GM19351 (cell line): ENCODE results near the gene MBNL1.
"Not testable (repeated sequence)": the region's sequence is repeated elsewhere in the genome, so short reads cannot be mapped to it uniquely, and the experiment has no call there.

Source experiments
- ATAC-seq: cut with Tn5 transposase; IDR thresholded peaks from one replicate; pipeline ENCODE4 v1.9.1; 2021; ENCODE audit warnings: mild to moderate bottlenecking, moderate library complexity; ENCODE audit not compliant: unreplicated experiment

MBNL1 gene

DNA sequence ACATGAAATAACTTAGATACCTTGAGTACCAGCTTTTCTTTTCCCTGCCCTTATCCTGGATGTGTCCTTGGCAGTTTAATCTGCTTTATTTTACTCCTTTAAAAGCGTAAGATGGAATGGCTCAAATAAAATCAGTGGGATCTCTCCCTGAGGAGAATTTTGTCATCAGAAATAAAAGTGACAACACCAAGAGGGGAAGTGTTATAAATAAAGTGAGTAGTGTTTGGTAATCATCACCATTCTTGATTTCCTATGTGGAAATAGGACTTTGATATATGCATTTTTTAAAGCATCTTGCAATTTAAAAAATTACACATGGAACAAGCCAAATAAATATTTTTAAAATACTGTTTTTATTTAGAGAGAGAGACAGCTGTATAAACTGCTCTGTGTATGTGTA, 76.5 kb downstream of the MBNL1 start:
- no peak for ATAC-seq

DNA sequence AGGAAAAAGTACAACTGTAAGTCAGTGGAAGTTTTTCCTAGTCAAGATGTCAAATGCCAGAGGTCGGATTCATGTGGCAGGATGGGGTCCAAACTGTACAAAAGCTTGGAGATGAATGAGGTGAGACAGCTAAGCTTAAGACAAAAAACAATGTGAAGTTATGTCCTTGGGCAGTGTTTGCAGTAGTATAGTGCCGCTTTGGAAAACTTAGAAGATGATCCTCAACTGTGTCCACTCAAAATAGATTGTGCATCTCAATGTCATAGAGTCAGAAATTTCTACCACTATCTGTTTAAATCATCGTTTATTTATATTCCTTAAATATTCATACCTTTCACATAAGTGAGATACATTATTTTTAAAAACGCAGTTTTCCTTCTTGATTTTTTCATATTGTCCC, 77.3 kb downstream of the MBNL1 start:
- ATAC-seq, result no peak

DNA sequence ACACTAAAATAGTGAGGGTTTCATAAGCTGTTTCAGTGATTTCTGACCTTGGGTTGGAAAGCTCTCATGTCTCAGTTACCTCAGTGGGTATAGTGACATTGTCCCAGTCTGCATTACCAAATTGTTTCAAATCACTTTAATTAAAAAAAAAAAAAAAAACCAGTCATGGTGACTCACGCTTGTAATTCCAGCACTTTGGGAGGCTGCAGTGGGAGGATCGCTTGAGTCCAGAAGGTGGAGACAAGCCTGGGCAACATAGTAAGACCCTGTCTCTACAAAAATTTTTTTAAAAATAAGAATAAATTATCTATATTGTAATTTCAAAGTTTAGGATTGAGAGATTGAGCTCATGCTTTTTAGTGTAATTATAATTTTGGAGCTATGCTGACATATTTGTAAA, 78.0 kb downstream of the MBNL1 start:
- no peak for ATAC-seq

DNA sequence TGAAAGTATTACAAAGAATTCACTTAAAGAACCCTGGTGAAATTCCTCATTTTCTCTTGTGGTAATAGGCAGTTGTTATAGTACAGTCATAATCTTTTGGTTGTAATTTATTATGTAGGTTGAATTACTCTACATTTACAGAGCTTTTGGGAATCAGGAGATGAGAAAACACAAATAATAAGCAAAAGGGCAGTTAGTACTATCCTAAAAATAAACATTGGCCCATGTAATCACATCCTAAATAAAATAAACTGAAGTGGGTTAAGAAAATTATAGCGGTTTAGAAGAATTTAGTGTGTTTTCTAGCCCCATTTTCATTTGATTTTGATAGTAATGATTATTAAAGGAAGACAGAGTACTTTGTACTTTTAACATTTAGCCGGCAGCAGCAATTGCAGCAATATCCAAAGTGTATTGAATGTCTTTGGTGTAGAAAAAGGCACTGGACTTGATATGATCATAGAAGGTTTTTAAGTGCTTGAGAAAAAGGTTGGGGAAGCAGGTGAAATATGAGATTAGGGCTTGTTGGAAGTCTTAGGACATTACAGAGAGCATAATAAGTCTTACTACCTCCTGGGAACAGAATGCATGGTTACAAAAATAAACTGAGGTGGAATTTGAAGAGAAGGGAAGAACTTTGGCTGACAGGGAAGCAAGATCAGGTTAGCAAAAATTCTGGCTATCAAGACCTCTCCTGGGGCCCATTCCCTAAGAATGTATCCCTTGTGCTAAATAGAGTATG, 79.9 kb downstream of the MBNL1 start:
- no peak for ATAC-seq

DNA sequence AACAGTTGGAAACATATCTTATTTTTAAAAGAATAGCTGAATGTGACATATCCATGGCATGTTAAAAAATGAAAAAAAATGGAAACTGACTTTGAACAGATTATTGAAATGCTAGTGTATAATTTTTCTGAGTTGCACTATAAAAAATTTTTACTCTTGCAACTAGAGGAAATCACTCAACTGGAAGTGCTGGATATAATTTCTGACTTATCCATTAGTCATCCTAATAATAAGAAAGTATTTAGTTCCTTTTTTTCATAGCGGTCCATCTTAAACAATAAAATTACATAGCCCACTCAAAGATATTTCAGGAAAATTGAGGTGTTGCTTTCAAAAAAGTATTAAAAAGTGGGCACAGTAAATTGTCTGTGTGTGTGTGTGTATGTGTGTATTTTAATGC, 80.7 kb downstream of the MBNL1 start:
- no peak for ATAC-seq

DNA sequence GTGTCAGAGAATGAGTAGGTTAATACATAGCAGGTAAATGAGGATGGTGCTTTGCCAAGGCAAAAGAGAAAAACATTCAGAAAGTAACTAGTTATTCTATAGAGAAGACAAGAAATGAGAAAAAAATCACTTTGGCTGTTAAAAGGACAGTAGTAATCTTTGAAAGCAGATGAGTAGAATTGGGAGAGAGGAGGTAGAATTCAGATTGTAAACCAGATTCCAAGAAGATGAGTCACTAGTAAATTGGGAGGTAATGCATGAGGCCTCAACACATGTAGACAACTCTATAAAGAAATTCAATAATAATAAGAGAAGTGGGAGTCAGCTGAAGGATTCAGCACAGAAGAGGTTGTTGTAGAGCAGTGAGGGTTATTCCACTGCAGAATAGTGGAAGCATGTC, 81.4 kb downstream of the MBNL1 start:
- no peak for ATAC-seq

DNA sequence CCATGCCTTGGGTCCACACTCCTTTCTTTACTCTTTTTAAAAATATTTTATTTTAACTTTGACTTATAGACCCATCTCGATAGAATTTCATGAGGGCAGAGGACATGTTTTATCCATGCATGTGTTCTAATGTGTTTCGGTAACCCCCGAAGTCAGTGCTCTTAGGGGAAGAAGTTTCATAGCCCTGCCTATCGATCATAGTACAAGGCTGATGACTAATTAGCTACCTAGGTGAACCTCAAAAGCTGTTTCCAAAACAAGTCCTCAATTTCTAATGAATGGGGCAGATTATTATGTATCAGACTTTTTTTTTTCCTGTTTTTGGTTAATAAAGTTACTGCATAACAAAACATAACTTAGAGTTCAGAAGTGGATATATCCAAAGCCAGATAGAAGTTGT, 82.0 kb downstream of the MBNL1 start:
- ATAC-seq, result no peak

DNA sequence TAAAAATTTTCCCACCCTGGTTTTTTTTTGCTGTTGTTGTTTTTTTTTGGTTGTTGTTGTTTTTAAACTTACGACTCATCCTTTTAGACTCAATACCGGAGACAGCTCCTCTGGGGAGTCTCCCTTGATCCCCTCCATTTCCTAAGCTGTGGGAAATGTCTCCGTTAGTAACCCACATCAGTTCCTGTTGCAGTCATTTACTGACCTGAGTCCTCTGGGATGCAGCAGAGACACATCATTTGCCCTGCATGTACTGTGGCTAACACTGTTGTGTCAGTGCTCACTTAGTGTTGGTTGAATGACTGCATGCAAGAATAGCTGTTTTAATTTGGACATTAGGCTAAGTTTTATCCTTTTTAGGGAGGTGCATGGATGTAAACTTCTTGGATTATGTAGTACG, 83.8 kb downstream of the MBNL1 start:
- no peak for ATAC-seq

DNA sequence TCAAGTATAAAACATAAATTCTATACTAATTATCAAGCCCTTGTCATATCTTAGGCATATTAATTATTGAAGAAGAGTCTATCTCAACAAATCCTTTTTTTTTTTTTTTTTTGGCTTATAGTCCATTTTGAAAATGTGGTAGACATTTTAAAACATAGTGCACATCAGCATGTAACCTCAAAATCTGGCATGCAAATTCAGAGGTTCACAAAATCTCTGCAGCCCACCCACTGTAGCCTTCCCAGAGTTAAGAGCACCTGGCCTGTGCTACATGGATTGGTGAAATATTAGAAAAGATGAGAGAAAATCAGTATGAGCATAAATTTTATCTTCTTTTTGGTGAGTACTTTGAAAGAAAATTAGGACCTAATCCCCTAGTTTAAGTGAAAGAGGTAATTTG, 84.8 kb downstream of the MBNL1 start:
- no peak for ATAC-seq

DNA sequence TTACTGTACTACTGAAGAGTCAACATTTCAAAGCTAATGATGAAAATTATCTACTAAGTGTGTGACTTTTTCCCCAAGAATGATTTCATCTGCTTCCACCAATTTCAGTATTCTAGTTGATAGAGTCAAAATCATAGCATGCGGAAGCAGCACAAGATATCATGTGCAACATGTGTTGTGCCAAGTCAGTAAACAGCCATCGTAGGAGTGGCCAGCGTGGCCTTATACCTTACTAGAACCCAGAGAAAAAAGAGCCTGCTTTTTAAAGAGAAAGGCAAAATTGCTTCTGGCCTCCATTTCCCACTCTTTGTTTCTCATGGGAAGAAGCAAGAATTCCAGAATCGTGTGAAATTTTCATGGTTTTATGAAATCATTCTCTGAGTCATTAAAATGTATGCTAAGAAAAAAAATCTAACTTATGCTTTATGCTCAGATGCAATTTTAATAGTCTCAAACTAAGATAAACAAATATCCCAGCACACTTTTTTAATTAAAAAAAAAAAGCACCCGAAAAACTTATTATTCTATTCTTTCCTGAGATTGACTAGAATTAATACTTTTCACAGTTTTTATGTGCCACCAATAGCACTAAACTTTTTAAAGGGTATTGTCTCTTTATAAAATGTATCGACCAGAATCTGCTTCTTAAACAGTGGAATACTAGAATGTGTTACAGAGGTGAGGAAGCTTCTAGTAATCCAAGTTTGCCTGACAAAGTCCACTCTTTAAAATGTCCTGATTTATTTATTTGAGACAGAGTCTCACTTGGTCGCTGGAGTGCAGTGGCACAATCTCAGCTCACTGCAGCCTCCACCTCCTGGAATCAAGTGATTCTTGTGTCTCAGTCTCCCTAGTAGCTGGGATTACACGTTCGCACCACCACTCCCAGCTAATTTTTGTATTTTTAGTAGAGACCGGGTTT, 87.3 kb downstream of the MBNL1 start:
- no peak for ATAC-seq

DNA sequence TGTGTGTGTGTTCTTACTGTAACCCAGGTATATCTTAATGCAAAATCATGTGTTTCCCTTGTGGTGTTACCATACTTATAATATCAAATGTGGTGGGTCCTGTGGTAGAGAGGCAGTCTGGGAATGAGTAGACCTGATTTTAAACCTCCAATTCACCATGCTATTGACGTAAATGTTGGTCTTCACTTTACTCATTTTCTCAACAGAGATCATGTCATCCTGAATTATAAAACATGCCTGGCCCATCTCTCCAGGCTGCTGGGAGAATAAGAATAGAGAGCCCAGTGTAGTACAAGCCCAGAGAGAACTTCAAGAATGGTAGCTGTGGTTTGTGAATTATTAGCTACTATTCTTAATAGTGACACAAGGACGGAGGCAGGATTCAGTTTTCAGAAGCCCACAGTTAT, 88.1 kb downstream of the MBNL1 start:
- ATAC-seq, result peak; percentile 69

DNA sequence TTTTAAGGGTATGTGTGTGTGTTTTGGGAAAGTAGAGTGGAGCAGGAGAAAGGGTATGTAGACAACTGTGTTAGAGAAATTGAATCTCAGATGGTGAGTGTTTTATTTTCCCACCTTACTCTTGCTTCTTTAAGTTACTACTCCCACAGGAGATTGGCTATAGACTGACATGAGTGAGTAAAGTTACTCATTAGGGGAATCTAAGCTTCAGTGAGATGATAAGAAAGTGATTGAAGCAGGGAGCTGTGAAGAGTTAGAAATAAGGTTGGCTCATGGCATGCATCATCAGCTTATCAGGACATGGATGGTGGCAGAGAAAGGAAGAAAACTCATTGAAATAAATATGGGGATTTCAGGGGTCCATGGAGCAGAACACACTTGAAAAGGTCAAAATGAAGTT, 88.9 kb downstream of the MBNL1 start:
- ATAC-seq, result no peak

DNA sequence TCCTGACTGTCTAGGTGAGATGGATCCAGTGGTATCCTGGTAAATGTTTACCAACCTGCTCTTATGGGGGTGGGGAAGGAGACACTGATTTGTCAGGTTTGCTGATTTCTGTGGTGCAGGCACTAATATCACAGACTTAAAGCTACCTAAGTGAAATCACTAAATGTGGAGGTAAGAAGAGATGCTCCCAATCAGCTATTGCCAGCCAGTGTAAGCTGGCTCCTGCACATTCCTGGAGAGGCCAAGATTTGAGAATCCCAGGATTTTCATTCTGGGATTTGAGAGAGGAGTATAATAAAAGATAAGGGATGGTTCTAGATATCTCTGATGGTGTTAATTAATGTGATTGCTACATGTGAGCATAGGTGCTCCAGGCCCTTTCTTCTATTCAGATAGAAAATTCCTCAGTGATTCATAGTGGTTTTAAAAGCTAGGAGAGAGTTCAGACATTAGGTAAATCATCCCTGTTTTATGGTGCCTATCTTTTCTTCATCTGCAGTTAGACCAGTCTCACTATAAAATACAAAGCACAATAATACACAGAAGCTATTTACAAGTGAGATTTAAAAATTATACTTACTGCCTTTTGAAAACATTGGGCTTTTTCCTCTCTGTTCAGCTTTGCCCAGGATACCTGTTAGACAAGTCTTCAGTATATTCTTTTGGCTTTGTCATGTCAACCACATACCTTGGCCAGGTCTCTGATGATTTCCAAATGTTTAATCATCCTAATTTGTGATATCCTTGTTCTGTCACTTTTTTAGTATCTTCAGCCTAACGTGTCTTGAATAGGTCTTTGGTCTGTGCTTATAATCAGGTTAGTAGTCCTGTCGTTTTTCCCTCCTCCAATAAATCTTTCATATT, 90.9 kb downstream of the MBNL1 start:
- no peak for ATAC-seq

DNA sequence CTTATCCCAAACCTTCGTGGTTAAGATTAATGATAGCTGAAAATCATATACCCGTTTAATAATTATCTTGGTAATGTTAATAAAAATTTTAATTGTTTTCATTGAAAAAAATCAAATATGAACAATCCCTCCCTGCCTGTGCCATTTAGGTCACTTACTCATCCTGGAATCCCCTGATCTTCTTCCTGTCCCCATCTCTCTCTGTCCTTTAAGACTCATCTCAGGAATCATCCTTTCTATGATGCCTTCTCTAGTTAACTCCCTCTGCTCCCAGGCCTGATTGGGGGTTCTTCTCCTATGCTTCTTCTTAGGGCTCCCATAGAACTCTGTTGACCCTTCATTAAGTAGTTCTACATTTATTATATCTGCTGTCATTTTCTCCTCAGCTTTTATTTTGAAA, 91.6 kb downstream of the MBNL1 start:
- no peak for ATAC-seq

DNA sequence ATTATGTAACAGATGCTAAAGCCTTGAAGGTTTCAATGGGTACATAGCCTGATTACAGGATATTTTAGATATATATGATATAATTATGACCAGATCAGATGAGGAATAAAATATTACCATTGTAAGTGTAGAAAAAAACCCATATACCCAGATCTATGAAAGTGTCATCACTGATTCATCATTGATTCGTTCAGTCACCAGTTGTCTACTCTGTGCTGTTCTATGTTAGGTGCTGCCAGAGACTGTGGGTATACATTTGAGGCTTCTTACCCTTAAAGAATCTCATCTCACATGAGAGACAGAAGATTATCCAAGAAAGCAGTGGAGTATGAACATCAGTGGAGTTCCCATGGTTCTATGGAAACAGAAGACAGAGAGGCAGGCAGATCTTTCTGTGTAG, 92.2 kb downstream of the MBNL1 start:
- ATAC-seq, result no peak

DNA sequence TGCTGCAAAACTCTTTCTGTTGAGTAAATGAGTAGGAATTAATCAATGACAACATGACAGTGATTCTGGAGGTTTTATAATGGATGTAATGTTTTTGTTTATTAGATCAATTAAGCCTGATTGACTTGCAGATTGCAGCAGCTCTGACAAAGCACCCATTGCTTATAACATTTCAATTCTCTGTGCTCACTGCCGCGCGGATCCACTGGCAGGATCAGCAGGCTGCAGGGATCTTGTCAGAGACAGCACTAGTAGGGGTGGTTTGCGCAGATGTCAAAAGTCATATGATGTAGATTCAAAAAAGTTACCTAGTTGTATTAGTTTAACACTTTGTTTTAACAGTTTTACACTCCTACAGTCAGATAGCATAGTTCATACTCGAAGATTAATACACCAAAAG, 93.4 kb downstream of the MBNL1 start:
- no peak for ATAC-seq

DNA sequence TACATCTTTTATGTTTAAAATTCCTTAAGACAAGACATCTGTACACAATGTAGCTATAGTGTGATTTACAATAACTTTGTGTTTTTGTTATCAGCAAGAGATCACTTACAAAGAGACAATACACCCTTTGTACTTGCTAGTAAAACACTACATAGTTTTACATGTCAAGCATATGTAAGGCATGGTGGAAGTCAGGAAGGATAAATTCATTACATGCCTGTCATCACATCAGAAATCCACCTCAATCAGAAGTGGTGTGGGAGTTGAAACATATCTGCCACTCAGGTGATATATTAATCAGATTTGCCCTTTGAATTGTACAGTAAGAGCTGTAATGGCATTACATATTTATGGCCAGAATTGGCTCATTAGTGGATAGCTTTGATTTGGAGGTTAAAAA, 95.5 kb downstream of the MBNL1 start:
- ATAC-seq, result no peak

DNA sequence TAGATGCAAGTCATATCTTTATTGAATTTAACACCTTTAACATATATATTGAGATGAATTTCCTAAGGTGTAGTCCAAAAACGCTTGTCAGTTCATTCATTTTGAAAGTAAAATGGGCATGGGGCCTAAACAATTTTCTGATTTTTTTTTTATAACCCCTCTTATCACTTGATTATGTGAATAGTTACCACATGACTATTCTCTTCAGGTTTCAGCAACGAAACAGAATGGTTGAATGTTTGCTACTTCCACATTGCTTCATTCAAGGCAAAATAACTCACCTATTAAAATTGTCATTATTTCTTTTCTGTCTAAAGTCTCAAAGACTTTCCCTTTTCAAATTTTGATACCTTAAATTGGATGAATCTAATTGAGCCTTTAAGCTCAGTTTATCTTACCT, 96.4 kb downstream of the MBNL1 start:
- no peak for ATAC-seq

DNA sequence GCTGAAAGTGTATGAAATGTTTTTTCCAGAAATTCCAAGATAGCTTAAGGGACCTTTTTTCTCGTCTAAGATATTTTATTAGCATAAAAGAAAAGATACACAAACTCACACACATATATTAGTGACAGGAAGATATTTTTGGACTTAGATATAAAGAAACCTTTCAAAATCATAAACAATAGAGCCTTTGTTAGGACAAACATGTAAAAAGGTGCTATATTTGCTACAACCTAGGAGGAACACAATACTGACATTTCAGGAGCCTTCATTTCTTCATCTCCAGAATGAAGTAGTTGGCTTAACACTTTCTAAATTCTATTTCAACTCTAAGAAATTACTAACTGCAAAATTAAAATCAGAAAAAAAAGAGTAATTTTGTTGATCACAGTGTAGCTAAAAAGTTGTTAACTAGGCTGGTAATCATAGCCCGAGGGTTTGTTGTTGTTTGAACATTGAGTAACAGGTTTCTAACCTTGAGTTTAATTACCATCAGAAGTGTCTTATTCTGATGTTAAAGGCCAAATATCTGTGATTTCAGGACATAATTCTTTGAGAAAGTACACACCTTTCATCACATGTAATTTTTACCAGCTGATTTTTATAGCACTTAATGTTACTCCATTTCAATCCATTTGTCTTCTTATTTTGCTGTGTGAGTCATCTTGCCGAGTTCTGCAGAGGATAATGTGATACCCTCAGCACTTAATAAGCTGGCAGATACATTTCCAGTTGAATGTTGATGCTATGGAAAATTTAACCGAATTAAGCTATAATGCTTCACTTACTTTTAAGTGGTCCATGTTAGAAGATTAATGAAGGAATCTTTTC, 97.3 kb downstream of the MBNL1 start:
- no peak for ATAC-seq

DNA sequence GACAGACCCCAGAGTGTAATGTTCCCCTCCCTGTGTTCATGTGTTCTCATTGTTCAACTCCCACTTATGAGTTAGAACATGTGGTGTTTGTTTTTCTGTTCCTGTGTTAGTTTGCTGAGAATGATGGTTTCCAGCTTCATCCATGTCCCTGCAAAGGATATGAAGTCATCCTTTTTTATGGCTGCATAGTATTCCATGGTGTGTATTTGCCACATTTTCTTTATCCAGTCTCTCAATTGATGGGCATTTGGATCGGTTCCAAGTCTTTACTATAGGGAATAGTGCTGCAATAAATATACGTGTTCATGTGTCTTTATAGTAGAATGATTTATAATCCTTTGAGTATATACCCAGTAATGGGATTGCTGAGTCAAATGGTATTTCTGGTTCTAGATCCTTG, 98.5 kb downstream of the MBNL1 start:
- not testable (repeated sequence) for ATAC-seq
